DMS114 treated with DMSO at 0.1 percent for 48 hours (cell line): ENCODE results near the gene CHST12.

Experiments used
- DNase-seq: peaks from one replicate; lab custom pipeline; 2025; ENCODE audit not compliant: unreplicated experiment; lab: John Stamatoyannopoulos, UW

Gene CHST12

GRCh38 chr7:2478399-2478785 lies 75.0 kb downstream of the CHST12 start:
- DNase-seq: no peak

- no peak for DNase-seq
Observed at GRCh38 chr7:2478800-2479199, 75.4 kb downstream of the CHST12 start.

GRCh38 chr7:2479276-2480069 lies 76.1 kb downstream of the CHST12 start:
- no peak for DNase-seq

- no peak for DNase-seq
Observed at GRCh38 chr7:2480070-2480408, 76.6 kb downstream of the CHST12 start.

GRCh38 chr7:2481195-2481594 lies 77.8 kb downstream of the CHST12 start:
- no peak for DNase-seq

- DNase-seq: no peak
Observed at GRCh38 chr7:2482725-2483451, 79.5 kb downstream of the CHST12 start.

GRCh38 chr7:2483494-2483893 lies 80.1 kb downstream of the CHST12 start:
- DNase-seq: no peak

- no peak for DNase-seq
Observed at GRCh38 chr7:2484868-2485267, 81.5 kb downstream of the CHST12 start.

GRCh38 chr7:2487586-2488271 lies 84.3 kb downstream of the CHST12 start:
- no peak for DNase-seq

GRCh38 chr7:2488272-2488645 lies 84.8 kb downstream of the CHST12 start:
- no peak for DNase-seq

- DNase-seq: no peak
Observed at GRCh38 chr7:2488681-2489080, 85.3 kb downstream of the CHST12 start.

- no peak for DNase-seq
Observed at GRCh38 chr7:2490181-2490651, 86.8 kb downstream of the CHST12 start.

GRCh38 chr7:2492038-2492437 lies 88.6 kb downstream of the CHST12 start:
- no peak for DNase-seq

- DNase-seq: no peak
Observed at GRCh38 chr7:2493205-2494164, 90.1 kb downstream of the CHST12 start.

- DNase-seq: no peak
Observed at GRCh38 chr7:2494191-2495130, 91.0 kb downstream of the CHST12 start.

- DNase-seq: no peak
Observed at GRCh38 chr7:2495418-2496299, 92.2 kb downstream of the CHST12 start.

GRCh38 chr7:2496375-2496774 lies 93.0 kb downstream of the CHST12 start:
- DNase-seq: no peak

- DNase-seq: no peak
Observed at GRCh38 chr7:2497065-2497464, 93.7 kb downstream of the CHST12 start.
